HCEC 1CT (cell line): ENCODE data around the gene GPR157.

ENCODE experiments used
- DNase-seq: peaks from one replicate; pipeline ENCODE4 v3.0.0-alpha.2; 2017

GPR157 gene

GRCh38 chr1:9085306-9085940 is 43.5 kb downstream of the GPR157 start:
- no peak for DNase-seq

- DNase-seq: no peak
Observed at GRCh38 chr1:9084906-9085305, 44.0 kb downstream of the GPR157 start.

GRCh38 chr1:9081473-9081872 is 47.4 kb downstream of the GPR157 start:
- no peak for DNase-seq

GRCh38 chr1:9080705-9081291 is 48.1 kb downstream of the GPR157 start:
- DNase-seq: peak; percentile 24

- no peak for DNase-seq
Observed at GRCh38 chr1:9079988-9080704, 48.8 kb downstream of the GPR157 start.

- no peak for DNase-seq
Observed at GRCh38 chr1:9078752-9079500, 50.0 kb downstream of the GPR157 start.

GRCh38 chr1:9078015-9078751 is 50.7 kb downstream of the GPR157 start:
- DNase-seq: peak; percentile 86

GRCh38 chr1:9075022-9075421 is 53.9 kb downstream of the GPR157 start:
- DNase-seq: no peak

- no peak for DNase-seq
Observed at GRCh38 chr1:9073143-9073542, 55.8 kb downstream of the GPR157 start.

GRCh38 chr1:9071554-9072235 is 57.2 kb downstream of the GPR157 start:
- DNase-seq: no peak

GRCh38 chr1:9070486-9070885 is 58.4 kb downstream of the GPR157 start:
- no peak for DNase-seq

GRCh38 chr1:9069326-9070100 is 59.4 kb downstream of the GPR157 start, which contains the start of gene SLC2A5:
TSS of gene SLC2A5 (minus strand) at chr1:9069635. CDS start at chr1:9069536, 99 bp downstream.
- DNase-seq: no peak

- no peak for DNase-seq
Observed at GRCh38 chr1:9068981-9069325, 59.9 kb downstream of the GPR157 start.

- peak; percentile 91 for DNase-seq
Observed at GRCh38 chr1:9066945-9067807, 61.7 kb downstream of the GPR157 start.

GRCh38 chr1:9065213-9065751 is 63.6 kb downstream of the GPR157 start:
- DNase-seq: no peak

GRCh38 chr1:9062846-9063245 is 66.1 kb downstream of the GPR157 start:
- DNase-seq: no peak

- DNase-seq: no peak
Observed at GRCh38 chr1:9062021-9062471, 66.9 kb downstream of the GPR157 start.

GRCh38 chr1:9061252-9061960 is 67.5 kb downstream of the GPR157 start:
- no peak for DNase-seq
